Keratinocyte (primary cell): ENCODE data around the gene PTPRB. TPM values are rescaled to one million over a fixed set of nuclear protein-coding genes. Genes with fewer than 3 reads are reported as not detected.

Experiments
- DNase-seq: peaks from one replicate; pipeline ENCODE4 v3.0.0-alpha.2; 2011; ENCODE audit warnings: low read depth, missing footprints, low spot score
- FAIRE-seq: peaks from 2 replicates; lab custom pipeline; 2011; peaks lifted over from hg19 to GRCh38; lab: Jason Lieb, UNC
- H2AFZ ChIP-seq: 2 replicates; pipeline ENCODE4 v1.6.0; 2012; ENCODE audit warnings: low read length, control low read depth, inconsistent platforms; ENCODE audit not compliant: control insufficient read depth
- H3K27ac ChIP-seq: 2 replicates; pipeline ENCODE4 v1.5.1; 2011; ENCODE audit warnings: low read length; ENCODE audit not compliant: control insufficient read depth, insufficient read depth
- H3K27me3 ChIP-seq: 3 replicates; pipeline ENCODE4 v1.6.0; 2011; ENCODE audit warnings: low read length; ENCODE audit not compliant: control insufficient read depth, insufficient read depth; ENCODE audit errors: extremely low read depth
- H3K36me3 ChIP-seq, 2 experiments: 2 replicates in 1 of 2; 3 replicates in 1 of 2; pipeline ENCODE4 v1.5.1; 2011; ENCODE audit warnings: low read length in 2 of 2, mild to moderate bottlenecking in 1 of 2; ENCODE audit not compliant: control insufficient read depth in 2 of 2, insufficient read depth in 2 of 2; ENCODE audit errors: extremely low read depth in 1 of 2
- H3K4me1 ChIP-seq: 3 replicates; pipeline ENCODE4 v1.5.1; 2011; ENCODE audit warnings: low read length; ENCODE audit not compliant: control insufficient read depth, insufficient read depth; ENCODE audit errors: extremely low read depth
- H3K4me2 ChIP-seq: 3 replicates; pipeline ENCODE4 v1.6.0; 2011; ENCODE audit warnings: low read depth, low read length; ENCODE audit not compliant: control insufficient read depth, insufficient read depth; ENCODE audit errors: extremely low read depth
- H3K4me3 ChIP-seq, 3 experiments: fragments of 200-600 bp in 1 of 3; sonication (generic) in 1 of 3; 2 replicates in 2 of 3; 3 replicates in 1 of 3; pipeline ENCODE4 v1.5.1; 2011 to 2016; ENCODE audit warnings: low read length in 3 of 3, mild to moderate bottlenecking in 3 of 3, control low read depth in 2 of 3, inconsistent platforms in 1 of 3, low read depth in 1 of 3, mixed read lengths in 1 of 3, mixed run types in 1 of 3, moderate library complexity in 1 of 3; ENCODE audit not compliant: control insufficient read depth in 2 of 3, insufficient read depth in 2 of 3; ENCODE audit errors: extremely low read depth in 1 of 3
- H3K79me2 ChIP-seq: 2 replicates; pipeline ENCODE4 v1.6.0; 2012; ENCODE audit warnings: low read length; ENCODE audit not compliant: control insufficient read depth, insufficient read depth
- H3K9ac ChIP-seq: 3 replicates; pipeline ENCODE4 v1.6.0; 2011; ENCODE audit warnings: low read length; ENCODE audit not compliant: control insufficient read depth, insufficient read depth; ENCODE audit errors: extremely low read depth
- H3K9me1 ChIP-seq: 3 replicates; pipeline ENCODE4 v1.6.0; 2011; ENCODE audit warnings: low read length; ENCODE audit not compliant: control insufficient read depth, insufficient read depth; ENCODE audit errors: extremely low read depth
- H3K9me3 ChIP-seq: 2 replicates; pipeline ENCODE4 v1.5.1; 2012; ENCODE audit warnings: low read depth, low read length; ENCODE audit not compliant: control insufficient read depth
- H4K20me1 ChIP-seq: 3 replicates; pipeline ENCODE4 v1.6.0; 2011; ENCODE audit warnings: low read length; ENCODE audit not compliant: control insufficient read depth, insufficient read depth; ENCODE audit errors: extremely low read depth
- EZH2 ChIP-seq: IDR thresholded peaks from one replicate; pipeline ENCODE4 v1.6.1; 2012; ENCODE audit warnings: inconsistent platforms, mild to moderate bottlenecking, low read length, moderate library complexity
- dilution Hi-C: fragments of 300-500 bp; cut with MboI; formaldehyde crosslinking; loops from one replicate; pipeline ENCODE4 v1.7.0; 2020; ENCODE audit warnings: low sequenced_read_pairs; ENCODE audit not compliant: extremely low pct_ligation_motif_present
- polyA plus RNA-seq, 5 experiments: library from polyadenylated mRNA; depleted of rRNA in 3 of 5; stranded (reverse) in 3 of 5; stranded (forward) in 1 of 5; unstranded in 1 of 5; fragments of >200 nt; gene quantifications; 1 replicate in 1 of 5; 2 replicates in 3 of 5; 3 replicates in 1 of 5; pipeline versions ENCODE4 v1.2.1 to v1.2.3, GENCODE V29; 2011 to 2012; ENCODE audit warnings: missing spikeins in 2 of 5, low read depth in 1 of 5, low replicate concordance in 1 of 5
- TF ChIP-seq, protein P1 (sequence below), 3 experiments: IDR thresholded peaks in 1 of 3; conservative IDR thresholded peaks in 1 of 3; optimal IDR thresholded peaks in 1 of 3; 2 replicates in 2 of 3; 3 replicates in 1 of 3; pipeline versions ENCODE3 to v1.5.1; 2011; ENCODE audit warnings: low read length in 3 of 3, mild to moderate bottlenecking in 3 of 3, moderate library complexity in 2 of 3, control low read depth in 1 of 3, inconsistent platforms in 1 of 3; ENCODE audit not compliant: insufficient read depth in 2 of 3; ENCODE audit errors: extremely low read depth in 1 of 3

PTPRB gene
- polyA plus RNA-seq, 1 donor (not counting 4 experiments of a cell fraction or from before 2014, with no cell fraction given) = 0.46 TPM

DNA sequence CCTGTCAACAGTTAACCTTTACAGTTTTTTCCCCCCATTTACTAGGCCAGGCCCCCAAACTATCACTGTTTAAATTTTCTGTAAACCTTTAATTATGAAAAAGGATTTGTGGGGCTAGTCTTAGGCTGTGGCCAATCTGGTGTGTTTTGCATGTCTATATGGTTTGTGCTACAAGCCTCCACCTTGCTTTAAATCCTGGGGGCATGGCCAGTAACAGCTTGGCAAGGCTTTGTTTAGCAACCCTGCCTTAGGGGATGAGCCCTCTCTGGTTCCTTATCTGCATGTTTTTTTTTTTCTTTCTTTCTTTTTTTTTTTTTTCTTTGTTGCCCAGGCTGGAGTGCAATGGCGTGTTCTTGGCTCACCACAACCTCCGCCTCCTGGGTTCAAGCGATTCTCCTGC is 168.5 kb downstream of the PTPRB start:
- Histone ChIP-seq H3K4me2 (no peak overlapping the region), H3K9ac (no peak overlapping the region)

DNA sequence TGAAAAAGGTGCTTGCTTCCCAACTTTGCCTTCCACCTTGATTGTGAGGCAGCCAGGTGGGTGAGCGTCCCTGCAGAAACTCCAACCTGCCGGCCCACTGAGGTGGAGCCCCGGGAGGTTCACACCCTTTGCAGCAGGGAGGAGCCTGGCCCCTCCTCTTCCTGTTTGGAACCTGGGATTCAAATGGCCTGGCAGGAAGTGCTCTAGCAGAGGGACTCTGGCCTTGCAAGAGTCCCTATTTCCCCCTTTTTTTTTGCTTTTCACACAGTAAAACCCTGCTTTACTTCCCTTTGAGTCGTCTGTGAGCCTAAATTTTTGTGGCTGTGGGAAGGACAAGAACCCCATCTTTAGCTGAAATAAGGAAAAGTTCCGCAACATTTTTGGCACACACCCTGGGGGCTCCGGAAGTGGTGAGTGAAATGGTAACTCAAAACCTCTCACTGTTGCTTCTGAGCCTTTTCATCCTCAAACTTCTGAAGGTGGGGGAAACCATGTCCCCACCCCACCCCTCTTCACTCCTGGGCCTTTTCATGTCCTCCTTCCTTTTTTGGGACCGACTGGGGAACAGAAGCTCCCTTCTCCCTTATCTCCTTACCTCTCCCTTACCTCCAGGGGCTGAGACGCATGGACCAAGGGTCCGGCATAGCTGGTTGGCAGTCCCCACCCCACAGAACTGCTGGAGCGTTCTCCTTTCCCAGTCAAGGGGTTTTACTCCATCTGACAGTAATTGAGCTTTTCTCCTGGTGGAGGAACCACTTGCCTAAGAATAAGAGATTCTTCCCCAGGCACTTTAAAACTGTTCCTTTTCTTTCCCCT is 169.1 kb downstream of the PTPRB start:
- H4K20me1 ChIP-seq = no peaks in the 10 kb centered on the region
- H3K27ac ChIP-seq = no peak overlapping the region
- no peak overlapping the region for H3K4me2 ChIP-seq
- no peaks in the 10 kb centered on the region for H3K36me3 ChIP-seq
- H3K4me1 ChIP-seq = no peaks in the 10 kb centered on the region
- H3K4me3 ChIP-seq = no peak overlapping the region
- no peak overlapping the region for H3K9ac ChIP-seq
- H3K9me3 ChIP-seq = no peaks in the 10 kb centered on the region
- FAIRE-seq (no peak), DNase-seq (no peak)
- H3K27me3 ChIP-seq = no peaks in the 10 kb centered on the region
- dilution Hi-C loops = no loop called here
- H3K79me2 ChIP-seq = no peaks in the 10 kb centered on the region
- no peak overlapping the region for H2AFZ ChIP-seq
- TF ChIP-seq, protein P1, sequence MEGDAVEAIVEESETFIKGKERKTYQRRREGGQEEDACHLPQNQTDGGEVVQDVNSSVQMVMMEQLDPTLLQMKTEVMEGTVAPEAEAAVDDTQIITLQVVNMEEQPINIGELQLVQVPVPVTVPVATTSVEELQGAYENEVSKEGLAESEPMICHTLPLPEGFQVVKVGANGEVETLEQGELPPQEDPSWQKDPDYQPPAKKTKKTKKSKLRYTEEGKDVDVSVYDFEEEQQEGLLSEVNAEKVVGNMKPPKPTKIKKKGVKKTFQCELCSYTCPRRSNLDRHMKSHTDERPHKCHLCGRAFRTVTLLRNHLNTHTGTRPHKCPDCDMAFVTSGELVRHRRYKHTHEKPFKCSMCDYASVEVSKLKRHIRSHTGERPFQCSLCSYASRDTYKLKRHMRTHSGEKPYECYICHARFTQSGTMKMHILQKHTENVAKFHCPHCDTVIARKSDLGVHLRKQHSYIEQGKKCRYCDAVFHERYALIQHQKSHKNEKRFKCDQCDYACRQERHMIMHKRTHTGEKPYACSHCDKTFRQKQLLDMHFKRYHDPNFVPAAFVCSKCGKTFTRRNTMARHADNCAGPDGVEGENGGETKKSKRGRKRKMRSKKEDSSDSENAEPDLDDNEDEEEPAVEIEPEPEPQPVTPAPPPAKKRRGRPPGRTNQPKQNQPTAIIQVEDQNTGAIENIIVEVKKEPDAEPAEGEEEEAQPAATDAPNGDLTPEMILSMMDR (optimal IDR thresholded peaks at IDR 0.05 in 1 of 3, IDR thresholded peaks at IDR 0.05 in 1 of 3, conservative IDR thresholded peaks at IDR 0.05 in 1 of 3; ENCODE audit: extremely low read depth in 1 of 3, insufficient read depth in 2 of 3, low read length in 3 of 3) = no peak
- TF ChIP-seq EZH2 = no peak
- H3K9me1 ChIP-seq = no peaks in the 10 kb centered on the region

More for the DNA sequence above, 168.5 kb downstream of the PTPRB start:
- Histone ChIP-seq H3K27ac (no peak overlapping the region), H2AFZ (no peak overlapping the region), H3K4me1 (no peaks in the 10 kb centered on the region), H3K79me2 (no peaks in the 10 kb centered on the region), H3K27me3 (no peaks in the 10 kb centered on the region), H4K20me1 (no peaks in the 10 kb centered on the region), H3K9me1 (no peaks in the 10 kb centered on the region), H3K9me3 (no peaks in the 10 kb centered on the region), H3K4me3 (no peak overlapping the region), H3K36me3 (no peaks in the 10 kb centered on the region)
- dilution Hi-C loops = no loop called here
- no peak for TF ChIP-seq EZH2
- TF ChIP-seq, protein P1 (optimal IDR thresholded peaks at IDR 0.05 in 1 of 3, IDR thresholded peaks at IDR 0.05 in 1 of 3, conservative IDR thresholded peaks at IDR 0.05 in 1 of 3; ENCODE audit: extremely low read depth in 1 of 3, insufficient read depth in 2 of 3, low read length in 3 of 3) = no peak
- no peak for DNase-seq
- no peak for FAIRE-seq
